ENCODE data around the gene TSHZ2. TPM values are rescaled to one million over a fixed set of nuclear protein-coding genes. Genes with fewer than 3 reads are reported as not detected.

TSHZ2 gene
- total and polyA plus RNA-seq, 7 donors: 1.2 to 32.7 (median 14.0) TPM

GRCh38 chr20:53265304-53265875 lies 293.2 kb downstream of the TSHZ2 start:
- intact Hi-C loops (cut with DNase I): no loop called here
- 76 to 77% methylated on average over 8 of the region's 8 CpGs for WGBS, 2 donors

GRCh38 chr20:53269380-53269779 lies 297.2 kb downstream of the TSHZ2 start:
- Histone ChIP-seq H3K4me1 (no peaks in the 10 kb centered on the region), H3K9me3 (no peaks in the 10 kb centered on the region), H3K27ac (no peak overlapping the region), H3K36me3 (no peaks in the 10 kb centered on the region), H3K4me3 (no peak overlapping the region), H3K27me3 (no peaks in the 10 kb centered on the region)
- DNase-seq: no peak
- TF ChIP-seq POLR2A (IDR thresholded peaks at IDR 0.05) (no peak), POLR2AphosphoS5 (IDR thresholded peaks at IDR 0.05) (no peak), EP300 (IDR thresholded peaks at IDR 0.05) (no peak), CTCF (IDR thresholded peaks at IDR 0.05) (no peak)
- intact Hi-C loops (cut with DNase I): no loop called here
- WGBS, 2 donors: 73 to 84% methylated on average over 2 of the region's 2 CpGs

More at GRCh38 chr20:53265304-53265875, 293.2 kb downstream of the TSHZ2 start:
- TF ChIP-seq POLR2AphosphoS5 (IDR thresholded peaks at IDR 0.05): no peak
- TF ChIP-seq POLR2A (IDR thresholded peaks at IDR 0.05): no peak
- TF ChIP-seq CTCF (IDR thresholded peaks at IDR 0.05): no peak
- no peak for TF ChIP-seq EP300 (IDR thresholded peaks at IDR 0.05)
- no peak overlapping the region for H3K27ac ChIP-seq
- H3K9me3 ChIP-seq: no peaks in the 10 kb centered on the region
- DNase-seq: no peak
- H3K36me3 ChIP-seq: no peaks in the 10 kb centered on the region
- peaks cover 0 to 4% (median 0%) of the 10 kb centered on the region in 4 donors for H3K4me1 ChIP-seq
- H3K27me3 ChIP-seq: no peaks in the 10 kb centered on the region
- no peak overlapping the region for H3K4me3 ChIP-seq

- DNase-seq: no peak
These were observed 298.7 kb downstream of the TSHZ2 start for GRCh38 chr20:53270792-53271375.

GRCh38 chr20:53274365-53274764 lies 302.2 kb downstream of the TSHZ2 start:
- 87 to 89% methylated on average over 5 of the region's 5 CpGs for WGBS, 2 donors
- Histone ChIP-seq H3K27me3 (no peaks in the 10 kb centered on the region), H3K4me1 (peaks cover 0 to 4% (median 0%) of the 10 kb centered on the region in 4 donors), H3K27ac (no peak overlapping the region), H3K9me3 (no peaks in the 10 kb centered on the region), H3K36me3 (no peaks in the 10 kb centered on the region), H3K4me3 (no peak overlapping the region)
- TF ChIP-seq POLR2A (IDR thresholded peaks at IDR 0.05) (no peak), CTCF (IDR thresholded peaks at IDR 0.05) (no peak), POLR2AphosphoS5 (IDR thresholded peaks at IDR 0.05) (peak in 1 of 4 donors; percentile 17)
- no peak for DNase-seq
- intact Hi-C loops (cut with DNase I): no loop called here

More at GRCh38 chr20:53270792-53271375, 298.7 kb downstream of the TSHZ2 start:
- H3K4me1 ChIP-seq: no peaks in the 10 kb centered on the region
- no peak overlapping the region for H3K27ac ChIP-seq
- WGBS, 2 donors: 81 to 85% methylated on average over 5 of the region's 5 CpGs
- intact Hi-C loops (cut with DNase I): no loop called here
- H3K9me3 ChIP-seq: no peaks in the 10 kb centered on the region
- no peaks in the 10 kb centered on the region for H3K27me3 ChIP-seq
- H3K4me3 ChIP-seq: no peak overlapping the region
- no peaks in the 10 kb centered on the region for H3K36me3 ChIP-seq
- TF ChIP-seq POLR2A (IDR thresholded peaks at IDR 0.05) (no peak), POLR2AphosphoS5 (IDR thresholded peaks at IDR 0.05) (no peak), EP300 (IDR thresholded peaks at IDR 0.05) (no peak), CTCF (IDR thresholded peaks at IDR 0.05) (no peak)
